K562 (cell line): Measurements from ENCODE around the gene BIRC7. TPM values are rescaled to one million over a fixed set of nuclear protein-coding genes. Genes with fewer than 3 reads are reported as not detected.

ENCODE experiments used
- ATAC-seq: fragments of 200-7000 bp; cut with Tn5 transposase; 3 replicates; pipeline ENCODE4 v1.9.1; 2020; ENCODE audit warnings: moderate library complexity
- BruUV-seq: library from RNA; stranded (reverse); fragments of 400-500 nt; replicated peaks from 2 replicates; lab custom pipeline; 2021; lab: Mats Ljungman, UMichigan
- CTCF ChIA-PET: fragments of 300-600 bp; formaldehyde crosslinking; extraction: SDS; loops from one replicate; lab custom pipeline; 2021; ENCODE audit warnings: low intra/inter-chr PET ratio; lab: Yijun Ruan, JAX
- POLR2A ChIA-PET: fragments of 300-600, 350-650 bp; sonication (Branson Sonifier 250); formaldehyde crosslinking; extraction: SDS; loops from one replicate; lab custom pipeline; 2021; ENCODE audit warnings: antibody characterized with exemption, inconsistent platforms; lab: Yijun Ruan, JAX
- DNase-seq, 4 experiments: peaks; one replicate each; pipeline versions ENCODE4 v3.0.0 to v3.0.0-alpha.2; 2011 to 2018; ENCODE audit warnings: low spot score in 3 of 4, mixed read lengths in 3 of 4; ENCODE audit errors: extremely low read depth in 1 of 4
- FAIRE-seq: peaks from 2 replicates; lab custom pipeline; 2011; peaks lifted over from hg19 to GRCh38; lab: Jason Lieb, UNC
- H2AFZ ChIP-seq: 2 replicates; pipeline ENCODE4 v1.6.0; 2011; ENCODE audit warnings: low read depth, low read length, control low read depth, inconsistent platforms
- H3K27ac ChIP-seq: fragments of 200-600 bp; 3 replicates; pipeline ENCODE4 v1.8.0; 2011; ENCODE audit warnings: low read depth, mild to moderate bottlenecking, control low read depth, inconsistent platforms, low read length, moderate library complexity, mixed read lengths; ENCODE audit errors: extremely low read depth
- H3K27me3 ChIP-seq, 2 experiments: fragments of 300-600 bp in 1 of 2; 2 replicates in 1 of 2; 3 replicates in 1 of 2; pipeline versions ENCODE4 v1.6.0 to v1.8.0; 2011; ENCODE audit warnings: inconsistent platforms in 2 of 2, low read length in 2 of 2, mild to moderate bottlenecking in 1 of 2, mixed read lengths in 1 of 2, moderate library complexity in 1 of 2; ENCODE audit not compliant: control insufficient read depth in 2 of 2, insufficient read depth in 2 of 2
- H3K36me3 ChIP-seq: fragments of 300-600 bp; 3 replicates; pipeline ENCODE4 v1.8.0; 2011; ENCODE audit warnings: mild to moderate bottlenecking, low read length, inconsistent platforms; ENCODE audit not compliant: control insufficient read depth, insufficient read depth
- H3K4me1 ChIP-seq, 2 experiments: fragments of 200-600 bp in 1 of 2; replicated peaks in 1 of 2; 2 replicates in 1 of 2; 3 replicates in 1 of 2; pipeline versions ENCODE4 v1.5.1 to v1.8.0; 2011; ENCODE audit warnings: inconsistent platforms in 2 of 2, low read length in 2 of 2, mild to moderate bottlenecking in 1 of 2, mixed read lengths in 1 of 2, moderate library complexity in 1 of 2; ENCODE audit not compliant: control insufficient read depth in 2 of 2, insufficient read depth in 2 of 2
- H3K4me2 ChIP-seq: 2 replicates; pipeline ENCODE4 v1.6.1; 2011; ENCODE audit warnings: low read length, control low read depth, inconsistent platforms, mixed read lengths; ENCODE audit not compliant: insufficient read depth
- H3K4me3 ChIP-seq: fragments of 200-600 bp; sonication (generic), shearing (Covaris generic); 2 replicates; pipeline ENCODE4 v1.5.1; 2016; ENCODE audit warnings: control low read depth, inconsistent platforms
- H3K79me2 ChIP-seq: fragments of 200-600 bp; 3 replicates; pipeline ENCODE4 v1.8.0; 2011; ENCODE audit warnings: low read length, inconsistent platforms; ENCODE audit not compliant: control insufficient read depth, insufficient read depth
- H3K9ac ChIP-seq, 2 experiments: 2 replicates each; pipeline versions ENCODE4 v1.6.0 to v1.6.1; 2011; ENCODE audit warnings: low read depth in 2 of 2, low read length in 2 of 2, control low read depth in 1 of 2, inconsistent platforms in 1 of 2, mild to moderate bottlenecking in 1 of 2, mixed read lengths in 1 of 2; ENCODE audit not compliant: insufficient read depth in 1 of 2
- H3K9me1 ChIP-seq: one replicate; pipeline ENCODE4 v1.6.0; 2011; ENCODE audit warnings: inconsistent platforms, mild to moderate bottlenecking, low read length, moderate library complexity; ENCODE audit not compliant: control insufficient read depth, insufficient read depth
- H3K9me3 ChIP-seq: replicated peaks from 2 replicates; pipeline ENCODE4 v1.5.1; 2011; ENCODE audit warnings: low read depth, low read length, inconsistent platforms; ENCODE audit not compliant: control insufficient read depth, insufficient read depth
- H4K20me1 ChIP-seq: replicated peaks from 2 replicates; pipeline ENCODE4 v1.6.1; 2011; ENCODE audit warnings: low read length, inconsistent platforms, mixed read lengths; ENCODE audit not compliant: control insufficient read depth, insufficient read depth
- CAMTA2 ChIP-seq: fragments of 250-450 bp; sonication (Bioruptor Pico); conservative IDR thresholded peaks from 2 replicates; pipeline ENCODE4 v1.5.1; 2022
- MED1 ChIP-seq: sonication (generic); formaldehyde crosslinking; IDR thresholded peaks from 2 replicates; pipeline ENCODE4 v1.8.1; 2023; ENCODE audit warnings: missing genetic modification reagents, borderline replicate concordance
- MYBL2 ChIP-seq, 2 experiments: fragments of 450-650 bp in 1 of 2; sonication (generic) in 1 of 2; formaldehyde crosslinking in 1 of 2; IDR thresholded peaks; 2 replicates each; pipeline versions ENCODE4 v1.6.1 to v1.8.1; 2017 to 2022; ENCODE audit warnings: borderline replicate concordance in 1 of 2, inconsistent platforms in 1 of 2, low read depth in 1 of 2, mild to moderate bottlenecking in 1 of 2, missing genetic modification reagents in 1 of 2, moderate library complexity in 1 of 2
- PTRF ChIP-seq: fragments of 450-650 bp; IDR thresholded peaks from 2 replicates; pipeline ENCODE4 v1.6.1; 2016; ENCODE audit warnings: mild to moderate bottlenecking, missing genetic modification characterization, missing compliant biosample characterization
- RBBP5 ChIP-seq: fragments of 200-600 bp; sonication (generic); IDR thresholded peaks from 2 replicates; pipeline ENCODE4 v1.6.1; 2012; ENCODE audit warnings: borderline replicate concordance, mild to moderate bottlenecking, low read length, control low read depth, inconsistent platforms; ENCODE audit not compliant: insufficient read depth, poor library complexity, severe bottlenecking
- SNIP1 ChIP-seq: fragments of 450-650 bp; IDR thresholded peaks from 2 replicates; pipeline ENCODE4 v1.7.1; 2017; ENCODE audit warnings: low read depth, mild to moderate bottlenecking
- TGIF2 ChIP-seq: sonication (generic); formaldehyde crosslinking; IDR thresholded peaks from 2 replicates; pipeline ENCODE4 v1.8.1; 2022; ENCODE audit warnings: mild to moderate bottlenecking, missing genetic modification reagents, moderate library complexity
- ZNF444 ChIP-seq: fragments of 250-450 bp; sonication (Bioruptor Pico); IDR thresholded peaks from 2 replicates; pipeline ENCODE4 v1.4.0; 2020; ENCODE audit warnings: mild to moderate bottlenecking, moderate library complexity
- ZNF75A ChIP-seq: fragments of 450-650 bp; formaldehyde crosslinking; IDR thresholded peaks from 2 replicates; pipeline ENCODE4 v1.4.0; 2020; ENCODE audit warnings: mild to moderate bottlenecking
- WGBS: fragments of 100-300 bp; shearing (Covaris generic); methylation state at CpG from one replicate; pipeline ENCODE4 v1.1.6; 2016; ENCODE audit warnings: low coverage, mixed read lengths; ENCODE audit not compliant: insufficient coverage; ENCODE audit errors: missing lambda C conversion rate; 5-methylcytosine and 5-hydroxymethylcytosine counted together
- in situ Hi-C: fragments of 300-500 bp; cut with MboI; formaldehyde crosslinking; loops from 4 replicates; pipeline ENCODE4 v1.15.0; 2018; ENCODE audit warnings: inconsistent platforms, mixed read lengths
- intact Hi-C: fragments of 100-400 bp; cut with micrococcal nuclease; formaldehyde crosslinking; loops from 2 replicates; pipeline ENCODE4 v1.14.2; 2022
- polyA plus RNA-seq, 8 experiments: library from polyadenylated mRNA; depleted of rRNA in 4 of 8; stranded (reverse) in 5 of 8; unstranded in 3 of 8; fragments of >200 nt; fragmentation: Nextera tagmentation in 2 of 8; fragmentation: Illumina TruSeq in 1 of 8; extraction: Ambion mirVana in 2 of 8; extraction: Trizol in 1 of 8; gene quantifications; 2 replicates each; pipeline versions ENCODE4 v1.2.1 to v1.2.3, GENCODE V29; 2011 to 2014; ENCODE audit warnings: inconsistent platforms in 1 of 8, missing spikeins in 1 of 8
- total RNA-seq, 7 experiments: library from RNA; depleted of rRNA in 6 of 7; stranded (reverse); fragments of >200 nt in 6 of 7; fragmentation: Illumina TruSeq in 2 of 7; extraction: Trizol in 2 of 7; gene quantifications; 2 replicates each; pipeline versions ENCODE4 v1.2.1 to v1.2.3, GENCODE V29; 2011 to 2021; ENCODE audit warnings: low replicate concordance in 1 of 7

BIRC7 gene
- total and polyA plus RNA-seq, 9 of the 15 experiments (the other 6 are each of a cell fraction or from before 2014, with no cell fraction given): 0.14 to 0.19 (median 0.16) TPM; not detected in 5

DNA sequence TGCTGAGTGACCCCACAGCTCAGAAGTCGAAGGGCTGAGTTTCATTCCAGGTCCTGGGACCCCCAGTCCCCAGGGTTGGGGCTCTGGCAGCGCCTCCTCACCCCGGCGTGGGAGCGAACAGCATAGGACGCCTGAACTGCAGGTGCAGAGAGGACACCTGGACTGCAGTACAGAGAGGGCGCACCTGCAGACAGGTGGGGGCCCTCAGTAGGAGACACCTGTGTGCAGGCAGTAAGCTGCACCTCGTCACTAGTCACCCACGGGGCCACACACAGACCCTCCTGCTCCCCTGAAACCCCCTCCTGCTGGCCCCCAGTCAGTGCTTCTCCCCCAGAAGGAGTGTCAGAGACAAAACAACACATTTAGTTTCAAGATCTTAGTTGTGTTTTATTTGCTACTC is 27.1 kb downstream of the BIRC7 start:
- no peak for TF ChIP-seq CAMTA2
- TF ChIP-seq TGIF2 (CRISPR knock-in tag): no peak
- no peak for TF ChIP-seq RBBP5
- TF ChIP-seq ZNF75A: no peak
- no peak for TF ChIP-seq MYBL2 (IDR thresholded peaks at IDR 0.05; ENCODE audit: low read depth)
- no peak for TF ChIP-seq MYBL2 (CRISPR knock-in tag; IDR thresholded peaks at IDR 0.05; ENCODE audit: borderline replicate concordance)
- no peak for TF ChIP-seq SNIP1
- TF ChIP-seq ZNF444: no peak
- TF ChIP-seq PTRF (tag): no peak
- TF ChIP-seq MED1 (CRISPR knock-in tag): no peak
- no peaks in the 10 kb centered on the region for H3K9me3 ChIP-seq
- H3K9me1 ChIP-seq: no peaks in the 10 kb centered on the region
- no peaks in the 10 kb centered on the region for H3K36me3 ChIP-seq
- ChIA-PET POLR2A (interaction anchor here (1.0 kb wide), 1 partner anchor 10 kb away, joined by 4 read pairs; the partner anchor contains the start of gene ARFGAP1), CTCF (no interaction called here)
- no peak overlapping the region; a peak in 1 of 4 replicates for H3K9ac ChIP-seq
- no peak overlapping the region for H3K27ac ChIP-seq
- no peak overlapping the region for H2AFZ ChIP-seq
- H3K4me3 ChIP-seq: no peak overlapping the region
- in situ Hi-C loops (no loop called here), intact Hi-C loops (no loop called here)
- WGBS: 43% methylated on average over 6 of the region's 9 CpGs
- no peaks in the 10 kb centered on the region for H3K79me2 ChIP-seq
- H3K4me1 ChIP-seq: peaks cover 11 to 21% of the 10 kb centered on the region in 2 experiments
- no peak for DNase-seq
- H3K27me3 ChIP-seq: peaks cover 27 to 65% of the 10 kb centered on the region in 2 experiments
- H4K20me1 ChIP-seq: 0 out of 2 replicates have a peak, but pooled peaks cover 6% of the 10 kb centered on the region
- BruUV-seq: no TSS peak
- no peak for ATAC-seq
- H3K4me2 ChIP-seq: no peak overlapping the region
- no peak for FAIRE-seq
